K562 (cell line): Measurements from ENCODE around the gene TMEM30A. TPM values are rescaled to one million over a fixed set of nuclear protein-coding genes. Genes with fewer than 3 reads are reported as not detected.
A peak's percentile ranks its signal among the peaks of the same experiment; 100 is the strongest.

Experiments
- ATAC-seq: fragments of 200-7000 bp; cut with Tn5 transposase; 3 replicates; pipeline ENCODE4 v1.9.1; 2020; ENCODE audit warnings: moderate library complexity
- BruUV-seq: library from RNA; stranded (reverse); fragments of 400-500 nt; replicated peaks from 2 replicates; lab custom pipeline; 2021; lab: Mats Ljungman, UMichigan
- CTCF ChIA-PET: fragments of 300-600 bp; formaldehyde crosslinking; extraction: SDS; loops from one replicate; lab custom pipeline; 2021; ENCODE audit warnings: low intra/inter-chr PET ratio; lab: Yijun Ruan, JAX
- POLR2A ChIA-PET: fragments of 300-600, 350-650 bp; sonication (Branson Sonifier 250); formaldehyde crosslinking; extraction: SDS; loops from one replicate; lab custom pipeline; 2021; ENCODE audit warnings: antibody characterized with exemption, inconsistent platforms; lab: Yijun Ruan, JAX
- DNase-seq, 4 experiments: peaks; one replicate each; pipeline versions ENCODE4 v3.0.0 to v3.0.0-alpha.2; 2011 to 2018; ENCODE audit warnings: low spot score in 3 of 4, mixed read lengths in 3 of 4; ENCODE audit errors: extremely low read depth in 1 of 4
- FAIRE-seq: peaks from 2 replicates; lab custom pipeline; 2011; peaks lifted over from hg19 to GRCh38; lab: Jason Lieb, UNC
- H2AFZ ChIP-seq: 2 replicates; pipeline ENCODE4 v1.6.0; 2011; ENCODE audit warnings: low read depth, low read length, control low read depth, inconsistent platforms
- H3K27ac ChIP-seq: fragments of 200-600 bp; 3 replicates; pipeline ENCODE4 v1.8.0; 2011; ENCODE audit warnings: low read depth, mild to moderate bottlenecking, control low read depth, inconsistent platforms, low read length, moderate library complexity, mixed read lengths; ENCODE audit errors: extremely low read depth
- H3K27me3 ChIP-seq, 2 experiments: fragments of 300-600 bp in 1 of 2; 2 replicates in 1 of 2; 3 replicates in 1 of 2; pipeline versions ENCODE4 v1.6.0 to v1.8.0; 2011; ENCODE audit warnings: inconsistent platforms in 2 of 2, low read length in 2 of 2, mild to moderate bottlenecking in 1 of 2, mixed read lengths in 1 of 2, moderate library complexity in 1 of 2; ENCODE audit not compliant: control insufficient read depth in 2 of 2, insufficient read depth in 2 of 2
- H3K36me3 ChIP-seq: fragments of 300-600 bp; 3 replicates; pipeline ENCODE4 v1.8.0; 2011; ENCODE audit warnings: mild to moderate bottlenecking, low read length, inconsistent platforms; ENCODE audit not compliant: control insufficient read depth, insufficient read depth
- H3K4me1 ChIP-seq, 2 experiments: fragments of 200-600 bp in 1 of 2; replicated peaks in 1 of 2; 2 replicates in 1 of 2; 3 replicates in 1 of 2; pipeline versions ENCODE4 v1.5.1 to v1.8.0; 2011; ENCODE audit warnings: inconsistent platforms in 2 of 2, low read length in 2 of 2, mild to moderate bottlenecking in 1 of 2, mixed read lengths in 1 of 2, moderate library complexity in 1 of 2; ENCODE audit not compliant: control insufficient read depth in 2 of 2, insufficient read depth in 2 of 2
- H3K4me2 ChIP-seq: 2 replicates; pipeline ENCODE4 v1.6.1; 2011; ENCODE audit warnings: low read length, control low read depth, inconsistent platforms, mixed read lengths; ENCODE audit not compliant: insufficient read depth
- H3K4me3 ChIP-seq: fragments of 200-600 bp; sonication (generic), shearing (Covaris generic); 2 replicates; pipeline ENCODE4 v1.5.1; 2016; ENCODE audit warnings: control low read depth, inconsistent platforms
- H3K79me2 ChIP-seq: fragments of 200-600 bp; 3 replicates; pipeline ENCODE4 v1.8.0; 2011; ENCODE audit warnings: low read length, inconsistent platforms; ENCODE audit not compliant: control insufficient read depth, insufficient read depth
- H3K9ac ChIP-seq, 2 experiments: 2 replicates each; pipeline versions ENCODE4 v1.6.0 to v1.6.1; 2011; ENCODE audit warnings: low read depth in 2 of 2, low read length in 2 of 2, control low read depth in 1 of 2, inconsistent platforms in 1 of 2, mild to moderate bottlenecking in 1 of 2, mixed read lengths in 1 of 2; ENCODE audit not compliant: insufficient read depth in 1 of 2
- H3K9me1 ChIP-seq: one replicate; pipeline ENCODE4 v1.6.0; 2011; ENCODE audit warnings: inconsistent platforms, mild to moderate bottlenecking, low read length, moderate library complexity; ENCODE audit not compliant: control insufficient read depth, insufficient read depth
- H3K9me3 ChIP-seq: replicated peaks from 2 replicates; pipeline ENCODE4 v1.5.1; 2011; ENCODE audit warnings: low read depth, low read length, inconsistent platforms; ENCODE audit not compliant: control insufficient read depth, insufficient read depth
- H4K20me1 ChIP-seq: replicated peaks from 2 replicates; pipeline ENCODE4 v1.6.1; 2011; ENCODE audit warnings: low read length, inconsistent platforms, mixed read lengths; ENCODE audit not compliant: control insufficient read depth, insufficient read depth
- CTCF ChIP-seq, 3 experiments: IDR thresholded peaks in 2 of 3; conservative IDR thresholded peaks in 1 of 3; 2 replicates each; pipeline ENCODE4 v1.5.1; 2011 to 2012; ENCODE audit warnings: low read length in 3 of 3, mild to moderate bottlenecking in 3 of 3, control low read depth in 2 of 3, improper control_type of control experiment in 1 of 3, inconsistent platforms in 1 of 3, low read depth in 1 of 3, mixed read lengths in 1 of 3, moderate library complexity in 1 of 3; ENCODE audit not compliant: insufficient read depth in 2 of 3
- NBN ChIP-seq: fragments of 450-650 bp; IDR thresholded peaks from 2 replicates; pipeline ENCODE4 v1.6.1; 2016; ENCODE audit warnings: low read depth, mild to moderate bottlenecking
- SMC3 ChIP-seq: conservative IDR thresholded peaks from 2 replicates; pipeline ENCODE4 v1.6.1; 2011; ENCODE audit warnings: low read depth, low read length, improper control_type of control experiment; ENCODE audit not compliant: insufficient read depth
- ZNF280A ChIP-seq: fragments of 450-650 bp; IDR thresholded peaks from 2 replicates; pipeline ENCODE4 v1.6.1; 2018; ENCODE audit warnings: mild to moderate bottlenecking, low read depth; ENCODE audit not compliant: partially characterized antibody
- ZNF586 ChIP-seq: fragments of 450-650 bp; formaldehyde crosslinking; conservative IDR thresholded peaks from 2 replicates; pipeline ENCODE4 v1.4.0; 2020; ENCODE audit warnings: mild to moderate bottlenecking, moderate library complexity
- WGBS: fragments of 100-300 bp; shearing (Covaris generic); methylation state at CpG from one replicate; pipeline ENCODE4 v1.1.6; 2016; ENCODE audit warnings: low coverage, mixed read lengths; ENCODE audit not compliant: insufficient coverage; ENCODE audit errors: missing lambda C conversion rate; 5-methylcytosine and 5-hydroxymethylcytosine counted together
- in situ Hi-C: fragments of 300-500 bp; cut with MboI; formaldehyde crosslinking; loops from 4 replicates; pipeline ENCODE4 v1.15.0; 2018; ENCODE audit warnings: inconsistent platforms, mixed read lengths
- intact Hi-C: fragments of 100-400 bp; cut with micrococcal nuclease; formaldehyde crosslinking; loops from 2 replicates; pipeline ENCODE4 v1.14.2; 2022
- polyA plus RNA-seq, 8 experiments: library from polyadenylated mRNA; depleted of rRNA in 4 of 8; stranded (reverse) in 5 of 8; unstranded in 3 of 8; fragments of >200 nt; fragmentation: Nextera tagmentation in 2 of 8; fragmentation: Illumina TruSeq in 1 of 8; extraction: Ambion mirVana in 2 of 8; extraction: Trizol in 1 of 8; gene quantifications; 2 replicates each; pipeline versions ENCODE4 v1.2.1 to v1.2.3, GENCODE V29; 2011 to 2014; ENCODE audit warnings: inconsistent platforms in 1 of 8, missing spikeins in 1 of 8
- total RNA-seq, 7 experiments: library from RNA; depleted of rRNA in 6 of 7; stranded (reverse); fragments of >200 nt in 6 of 7; fragmentation: Illumina TruSeq in 2 of 7; extraction: Trizol in 2 of 7; gene quantifications; 2 replicates each; pipeline versions ENCODE4 v1.2.1 to v1.2.3, GENCODE V29; 2011 to 2021; ENCODE audit warnings: low replicate concordance in 1 of 7
- TF ChIP-seq, protein P1 (sequence below): fragments of 450-650 bp; IDR thresholded peaks from 2 replicates; pipeline ENCODE4 v1.6.1; 2016; ENCODE audit warnings: mild to moderate bottlenecking

The TMEM30A gene
- total and polyA plus RNA-seq, 9 of the 15 experiments (the other 6 are each of a cell fraction or from before 2014, with no cell fraction given): 6.5 to 31.2 (median 16.3) TPM

- no peaks in the 10 kb centered on the region for H3K36me3 ChIP-seq
- peak; percentile 91 for ATAC-seq
- CTCF ChIA-PET: interaction anchor here (0.6 kb wide), 2 partner anchors 296 to 1492 kb away, joined by 3 read pairs; no protein-coding TSS in a partner anchor
- TF ChIP-seq NBN (no peak), ZNF280A (no peak), SMC3 (0 out of 2 replicates have a peak, but pooled peaks have one; percentile 13), CTCF (IDR thresholded peaks at IDR 0.05 in 2 of 3, conservative IDR thresholded peaks at IDR 0.05 in 1 of 3; ENCODE audit: insufficient read depth in 2 of 3, low read depth in 1 of 3, low read length in 3 of 3) (peak; percentile 50 to 68 (median 58); a peak in 5 of 6 replicates), ZNF586 (CRISPR knock-in tag) (no peak)
- TF ChIP-seq, protein P1, sequence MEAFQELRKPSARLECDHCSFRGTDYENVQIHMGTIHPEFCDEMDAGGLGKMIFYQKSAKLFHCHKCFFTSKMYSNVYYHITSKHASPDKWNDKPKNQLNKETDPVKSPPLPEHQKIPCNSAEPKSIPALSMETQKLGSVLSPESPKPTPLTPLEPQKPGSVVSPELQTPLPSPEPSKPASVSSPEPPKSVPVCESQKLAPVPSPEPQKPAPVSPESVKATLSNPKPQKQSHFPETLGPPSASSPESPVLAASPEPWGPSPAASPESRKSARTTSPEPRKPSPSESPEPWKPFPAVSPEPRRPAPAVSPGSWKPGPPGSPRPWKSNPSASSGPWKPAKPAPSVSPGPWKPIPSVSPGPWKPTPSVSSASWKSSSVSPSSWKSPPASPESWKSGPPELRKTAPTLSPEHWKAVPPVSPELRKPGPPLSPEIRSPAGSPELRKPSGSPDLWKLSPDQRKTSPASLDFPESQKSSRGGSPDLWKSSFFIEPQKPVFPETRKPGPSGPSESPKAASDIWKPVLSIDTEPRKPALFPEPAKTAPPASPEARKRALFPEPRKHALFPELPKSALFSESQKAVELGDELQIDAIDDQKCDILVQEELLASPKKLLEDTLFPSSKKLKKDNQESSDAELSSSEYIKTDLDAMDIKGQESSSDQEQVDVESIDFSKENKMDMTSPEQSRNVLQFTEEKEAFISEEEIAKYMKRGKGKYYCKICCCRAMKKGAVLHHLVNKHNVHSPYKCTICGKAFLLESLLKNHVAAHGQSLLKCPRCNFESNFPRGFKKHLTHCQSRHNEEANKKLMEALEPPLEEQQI: no peak
These were observed 53.9 kb downstream of the TMEM30A start for GRCh38 chr6:75230484-75231325.

More at GRCh38 chr6:75230484-75231325, 53.9 kb downstream of the TMEM30A start:
- H3K4me3 ChIP-seq: no peak overlapping the region
- DNase-seq (peak; percentile 41 to 57 (median 55)), FAIRE-seq (peak; percentile 76)
- H3K79me2 ChIP-seq: no peaks in the 10 kb centered on the region
- POLR2A ChIA-PET: no interaction called here
- H3K4me2 ChIP-seq: no peak overlapping the region
- H3K9ac ChIP-seq: no peak overlapping the region
- H2AFZ ChIP-seq: no peak overlapping the region
- H3K9me1 ChIP-seq: no peaks in the 10 kb centered on the region
- no TSS peak for BruUV-seq
- in situ Hi-C loops: no loop called here
- no peak overlapping the region for H3K27ac ChIP-seq
- intact Hi-C loops: no loop called here
- H3K27me3 ChIP-seq: no peaks in the 10 kb centered on the region
- no peaks in the 10 kb centered on the region for H3K9me3 ChIP-seq
- H4K20me1 ChIP-seq: no peaks in the 10 kb centered on the region
- H3K4me1 ChIP-seq: no peaks in the 10 kb centered on the region
- WGBS: 28% methylated on average over 10 of the region's 10 CpGs
